Erythroblast (primary cell): ENCODE measurements around the gene INSRR.

ENCODE experiments used
- GATA1 ChIP-seq: IDR thresholded peaks from 2 replicates; pipeline ENCODE4 v1.6.1; 2011; ENCODE audit warnings: low read depth, mild to moderate bottlenecking, control low read depth, low read length, moderate library complexity
- POLR2A ChIP-seq: IDR thresholded peaks from 2 replicates; pipeline ENCODE4 v1.6.1; 2011; ENCODE audit warnings: mild to moderate bottlenecking, low read length

- TF ChIP-seq POLR2A (no peak), GATA1 (no peak)
Measured at GRCh38 chr1:156900896-156901589, 42.1 kb upstream of the INSRR start.
